NCI-H146 treated with DMSO at 0.1 percent for 48 hours (cell line): ENCODE measurements around the gene GLTP.
"Not testable (repeated sequence)": the region's sequence is repeated elsewhere in the genome, so short reads cannot be mapped to it uniquely, and the experiment has no call there.

Experiments used
- DNase-seq: peaks from one replicate; lab custom pipeline; 2025; ENCODE audit not compliant: unreplicated experiment; lab: John Stamatoyannopoulos, UW

GLTP gene

DNA sequence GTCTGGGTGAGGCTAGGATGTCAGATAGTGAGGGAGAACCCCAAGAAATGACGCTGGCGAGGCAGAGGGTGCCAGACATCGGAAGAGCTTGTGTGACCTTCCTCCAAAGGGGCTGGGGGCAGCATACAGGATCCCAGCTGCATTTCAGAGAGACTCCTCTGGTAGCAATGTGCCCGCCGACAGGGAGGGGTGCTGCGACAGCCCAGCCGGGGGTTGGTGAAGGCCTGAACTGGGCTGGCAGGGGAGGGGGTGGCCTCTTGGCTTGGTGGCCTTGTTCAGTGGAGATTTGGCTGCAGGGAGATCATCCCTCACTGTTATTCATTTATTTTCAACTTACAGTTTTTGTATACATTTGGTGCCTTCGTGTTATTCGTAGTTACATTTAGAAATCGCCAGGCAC lies 25.0 kb upstream of the GLTP start:
- no peak for DNase-seq

- no peak for DNase-seq
Observed at GRCh38 chr12:109902891-109903418, 22.6 kb upstream of the GLTP start.

- DNase-seq: no peak
Observed at GRCh38 chr12:109900752-109901580, 20.6 kb upstream of the GLTP start.

DNA sequence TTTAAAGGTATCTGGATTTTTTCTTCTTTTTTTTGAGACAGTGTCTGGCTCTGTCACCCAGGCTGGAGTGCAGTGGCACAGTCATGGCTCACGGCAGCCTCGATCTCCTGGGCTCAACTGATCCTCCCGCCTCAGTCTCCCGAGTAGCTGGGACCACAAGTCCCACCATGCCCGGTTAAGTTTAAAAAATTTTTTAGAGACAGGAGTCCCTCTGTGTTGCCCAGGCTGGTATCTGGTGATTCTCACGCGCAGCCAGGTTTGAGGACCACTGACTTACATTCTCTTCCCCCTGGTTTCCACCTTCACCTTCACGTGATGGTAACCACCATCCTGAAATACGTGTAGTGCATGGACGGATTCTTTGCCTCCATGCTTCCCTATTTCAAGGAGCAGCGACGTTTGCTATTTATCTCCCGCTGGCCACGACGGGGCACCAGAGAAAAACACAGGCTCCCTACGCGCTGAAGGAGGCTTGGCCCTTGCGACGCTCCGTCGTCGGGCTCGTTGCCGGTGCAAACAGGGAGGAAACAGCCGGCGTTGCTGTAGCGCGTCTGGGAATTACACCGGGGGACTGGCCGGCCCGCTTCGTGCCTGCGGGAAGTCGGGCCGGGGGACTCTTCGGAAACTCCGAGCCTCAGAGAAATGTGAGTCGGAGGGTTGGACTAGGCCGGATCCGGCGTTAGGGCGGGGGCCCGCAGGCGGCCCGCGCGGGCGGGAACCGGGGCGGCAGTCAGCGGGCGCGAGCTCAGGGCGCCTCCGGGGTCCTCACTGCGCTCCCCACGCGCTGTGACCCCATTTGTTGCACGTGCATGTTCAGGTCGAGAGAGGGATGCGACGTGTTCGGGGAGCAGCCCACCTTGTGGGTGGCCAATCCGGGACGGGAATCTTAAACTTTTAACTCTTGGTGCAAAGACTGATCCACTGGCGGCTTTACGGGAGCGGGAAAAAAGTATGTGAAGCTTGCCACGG lies 19.7 kb upstream of the GLTP start, which contains the start of gene TCHP:
TCHP (plus strand) TSS at position 492 of the 969 bp plus-strand sequence. CDS start 2,753 bp downstream, outside the sequence.
- DNase-seq: peak; percentile 60

DNA sequence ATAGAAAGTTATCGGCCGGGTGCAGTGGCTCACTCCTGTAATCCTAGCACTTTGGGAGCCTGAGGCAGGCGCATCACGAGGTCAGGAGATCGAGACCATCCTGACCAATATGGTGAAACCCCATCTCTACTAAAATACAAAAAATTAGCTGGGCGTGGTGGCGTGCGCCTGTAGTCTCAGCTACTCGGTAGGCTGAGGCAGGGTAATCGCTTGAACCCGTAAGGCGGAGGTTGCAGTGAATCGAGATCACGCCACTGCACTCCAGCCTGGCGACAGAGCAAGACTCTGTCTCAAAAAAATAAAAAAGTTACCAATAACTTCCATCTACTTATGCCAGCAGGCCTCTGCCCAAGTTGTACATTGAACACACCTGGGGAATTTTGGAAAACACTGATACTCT lies 19.0 kb upstream of the GLTP start:
- DNase-seq: not testable (repeated sequence)

- no peak for DNase-seq
Observed at GRCh38 chr12:109897029-109897428, 16.7 kb upstream of the GLTP start.

DNA sequence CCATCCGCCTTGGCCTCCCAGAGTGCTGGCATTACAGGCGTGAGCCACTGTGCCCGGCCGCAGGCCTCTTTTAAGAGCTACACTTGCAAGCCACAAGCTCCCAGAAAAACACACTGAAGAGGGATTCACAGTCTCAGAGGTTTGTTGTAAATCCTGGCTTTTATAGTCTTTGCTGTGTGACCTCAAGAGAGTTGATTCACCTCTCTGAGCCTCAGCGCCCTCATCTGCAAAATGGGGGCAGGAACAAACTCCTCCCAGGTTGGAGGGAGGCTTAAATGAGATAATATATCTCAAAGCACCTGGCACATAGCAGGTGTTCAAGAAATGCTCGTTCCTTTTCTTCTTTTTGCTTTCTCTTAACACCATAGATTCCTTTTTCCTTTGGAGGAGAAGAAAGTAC lies 15.8 kb upstream of the GLTP start:
- DNase-seq: no peak

GRCh38 chr12:109894939-109895338 lies 14.6 kb upstream of the GLTP start:
- no peak for DNase-seq

- no peak for DNase-seq
Observed at GRCh38 chr12:109893261-109893995, 13.1 kb upstream of the GLTP start.

- no peak for DNase-seq
Observed at GRCh38 chr12:109892748-109893147, 12.4 kb upstream of the GLTP start.

- no peak for DNase-seq
Observed at GRCh38 chr12:109892165-109892715, 11.9 kb upstream of the GLTP start.

- not testable (repeated sequence) for DNase-seq
Observed at GRCh38 chr12:109891731-109892130, 11.4 kb upstream of the GLTP start.

- DNase-seq: no peak
Observed at GRCh38 chr12:109890620-109891170, 10.4 kb upstream of the GLTP start.

DNA sequence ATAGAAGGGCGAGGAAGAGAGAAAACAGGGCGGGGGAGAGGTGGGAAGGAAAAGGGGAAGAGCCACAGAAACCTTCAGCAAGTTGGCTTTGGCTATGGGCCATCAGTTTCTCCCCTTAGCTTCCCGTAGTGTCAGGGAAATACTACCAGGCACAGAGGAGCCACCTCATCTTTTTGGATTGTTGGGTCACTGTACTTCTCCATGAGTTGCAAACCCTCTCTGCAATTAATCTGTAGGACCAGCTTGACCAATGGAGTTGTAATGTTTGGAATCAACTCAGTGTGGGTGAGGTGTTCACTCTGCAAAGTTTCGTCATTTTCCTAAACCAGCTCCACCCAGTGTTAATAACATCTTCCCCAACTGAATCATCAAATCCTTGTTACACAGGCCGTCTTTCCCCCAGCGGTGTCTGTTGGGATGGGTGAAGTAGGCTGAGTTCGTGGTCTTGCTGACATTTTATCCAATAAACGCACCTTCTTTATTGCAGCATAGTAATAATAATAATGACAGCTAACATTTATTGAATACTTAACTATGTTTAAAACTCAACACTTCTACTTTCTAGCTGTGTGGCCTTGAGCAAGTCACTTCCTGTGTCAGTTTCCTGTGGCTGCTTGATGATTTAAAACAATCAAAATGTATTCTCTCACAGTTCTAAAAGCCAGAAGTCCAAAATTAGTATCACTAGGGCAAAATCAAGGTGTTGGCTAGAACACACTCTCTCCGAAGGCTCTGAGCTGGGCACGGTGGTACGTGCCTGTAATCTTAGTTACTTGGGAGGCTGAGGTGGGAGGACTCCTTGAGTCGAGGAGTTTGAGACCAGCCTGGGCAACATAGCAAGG lies 8.1 kb upstream of the GLTP start:
- DNase-seq: no peak

GRCh38 chr12:109885616-109886015 lies 5.3 kb upstream of the GLTP start:
- no peak for DNase-seq

DNA sequence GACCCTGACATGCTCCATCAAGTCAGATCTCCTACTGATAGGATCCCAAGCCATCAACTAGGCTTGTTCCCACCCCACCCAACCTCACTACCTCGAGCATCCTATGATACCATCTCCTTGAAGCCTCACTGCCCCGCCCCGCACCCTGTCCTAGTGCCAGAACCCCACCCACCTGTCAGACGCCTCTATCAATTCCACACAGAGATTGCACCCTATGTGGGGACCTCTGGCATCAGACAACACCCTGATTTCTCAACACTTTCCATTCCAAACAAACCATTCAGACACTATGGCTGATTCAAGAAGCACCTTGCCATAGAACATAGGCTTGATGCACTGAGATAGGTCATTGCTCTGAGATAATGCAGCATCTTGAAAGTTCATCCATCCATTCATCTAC lies 3.1 kb upstream of the GLTP start:
- no peak for DNase-seq

GRCh38 chr12:109881752-109882151 lies 1.4 kb upstream of the GLTP start:
- DNase-seq: no peak

GRCh38 chr12:109880938-109881337 lies 597 bp upstream of the GLTP start:
- peak; percentile 26 for DNase-seq

DNA sequence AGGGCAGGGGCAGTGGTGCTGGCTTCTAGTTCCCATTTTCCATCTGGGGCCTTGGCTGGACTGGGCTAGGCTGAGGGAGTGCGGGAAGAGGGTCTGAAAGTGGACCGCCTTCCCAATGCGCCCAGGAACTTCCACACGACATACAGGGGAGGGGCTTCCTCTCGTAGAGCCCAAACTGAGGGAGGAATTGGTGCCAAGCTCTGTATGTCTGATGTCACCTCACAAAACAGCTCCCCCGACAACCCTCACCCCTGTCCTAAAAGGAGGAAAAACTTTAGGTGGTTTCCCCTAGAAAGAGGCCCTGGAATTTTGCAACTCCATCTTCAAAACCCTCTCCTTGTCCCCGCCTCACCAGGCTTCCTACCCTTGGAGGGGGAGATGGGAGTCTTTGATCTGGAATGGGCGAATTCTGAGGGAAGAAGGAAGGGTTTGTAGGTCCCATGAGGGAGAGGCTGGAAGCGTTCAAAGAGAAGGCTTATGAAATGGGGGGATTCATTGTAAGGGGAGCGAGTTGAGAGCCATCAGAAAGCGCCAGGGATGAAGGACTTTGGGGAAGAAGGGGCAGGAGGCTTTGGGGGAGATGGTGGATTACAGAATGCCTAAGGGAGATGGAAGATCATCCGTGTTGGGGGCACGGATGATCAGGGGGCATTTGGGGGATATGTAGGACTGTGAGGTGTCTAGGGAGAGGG lies 844 bp downstream of the GLTP start:
- DNase-seq: no peak
